ENCODE measurements around the gene SLC51A. TPM values are rescaled to one million over a fixed set of nuclear protein-coding genes. Genes with fewer than 3 reads are reported as not detected.
A peak's percentile ranks its signal among the peaks of the same experiment; 100 is the strongest.
"Not testable (repeated sequence)": the region's sequence is repeated elsewhere in the genome, so short reads cannot be mapped to it uniquely, and the experiment has no call there.

The SLC51A gene
- total RNA-seq, 1 donor from 2014 or later: 0.60 TPM

DNA sequence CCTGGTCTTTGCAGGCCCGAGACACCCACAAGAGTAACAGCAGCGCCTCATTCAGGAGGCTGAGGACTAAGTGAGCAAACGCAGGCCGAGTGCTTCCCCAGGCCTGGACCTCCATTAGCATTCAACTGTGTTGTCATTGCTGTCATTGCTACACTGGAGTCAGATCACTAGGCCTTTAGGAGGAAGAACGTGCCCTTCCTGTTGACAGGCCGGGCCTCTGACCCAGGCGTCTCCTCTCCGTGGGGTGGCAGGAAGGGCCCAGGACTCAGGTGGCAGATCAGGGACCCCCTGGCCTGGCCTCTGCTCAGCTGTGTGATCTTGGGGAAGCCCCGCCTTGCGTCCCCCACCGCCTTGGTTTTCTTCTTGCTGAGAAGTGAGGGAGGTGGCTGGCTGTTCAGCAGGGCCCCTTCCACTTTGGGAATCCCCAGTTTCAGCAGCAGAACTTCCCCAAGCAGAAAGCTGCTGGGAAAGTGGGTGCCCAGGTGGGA, 24.3 kb upstream of the SLC51A start:
- no peak for DNase-seq (ENCODE audit: missing footprints)
- intact Hi-C loops (cut with DNase I): loop anchor here (10.0 kb wide), 1 partner anchor 167 kb away; no protein-coding TSS in a partner anchor
- ATAC-seq: no peak

DNA sequence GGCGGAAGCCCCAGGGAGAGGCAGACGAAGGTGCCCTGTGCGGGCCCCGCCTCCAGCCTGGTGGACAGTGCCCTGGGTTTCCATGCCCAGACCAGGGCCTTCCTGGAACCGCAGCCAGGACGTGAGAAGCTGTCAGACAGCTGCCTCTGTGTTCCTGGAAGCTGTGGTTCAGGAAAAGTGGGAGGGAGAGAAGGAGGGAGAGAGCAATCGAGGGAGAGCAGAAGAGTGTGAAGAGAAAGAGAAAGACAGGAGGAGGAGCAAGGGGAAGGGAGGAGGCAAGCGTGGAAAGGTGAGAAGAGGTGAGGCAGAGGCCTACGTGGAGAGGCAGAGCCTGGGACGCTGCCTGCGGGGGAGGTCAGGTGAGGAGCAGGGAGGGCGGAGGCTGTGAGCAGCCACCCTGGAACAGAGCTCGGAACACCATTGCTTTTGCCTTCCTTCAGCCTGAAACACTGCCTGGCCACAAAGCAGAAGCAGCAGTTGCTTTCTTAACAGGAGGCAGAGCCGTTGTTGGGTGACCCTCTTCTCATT, 23.7 kb upstream of the SLC51A start:
- intact Hi-C loops (cut with DNase I): loop anchor here (10.0 kb wide), 1 partner anchor 168 kb away; no protein-coding TSS in a partner anchor
- DNase-seq (ENCODE audit: missing footprints) (no peak), ATAC-seq (peak; percentile 41)

DNA sequence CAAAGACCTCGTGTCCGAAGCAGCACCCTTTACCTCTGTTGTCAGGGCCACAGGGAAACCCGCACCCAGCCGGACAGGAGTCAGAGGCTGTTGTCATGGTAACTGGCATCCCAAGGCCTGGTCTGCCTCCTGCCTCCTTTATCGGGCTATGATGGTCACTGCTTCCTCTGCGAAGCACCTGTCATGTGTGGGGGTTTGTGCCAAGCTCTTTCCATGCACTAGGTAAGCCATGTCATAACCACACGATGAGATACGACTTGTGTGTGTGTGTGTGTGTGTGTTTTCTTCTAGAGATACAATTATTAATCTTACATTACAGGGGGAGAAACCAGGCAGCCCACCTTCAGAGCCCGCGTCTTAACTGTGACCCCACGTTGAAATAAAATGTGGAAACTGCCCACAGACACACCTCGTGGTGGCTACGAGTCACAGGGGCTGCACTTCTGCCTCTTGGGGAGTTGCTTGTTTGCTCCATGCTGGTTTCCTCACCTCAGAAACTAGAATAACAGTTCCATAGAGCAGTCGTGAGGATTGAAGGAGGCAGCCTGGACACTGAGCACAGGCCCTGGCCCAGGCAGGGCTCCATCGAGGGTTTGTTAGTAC, 23.1 kb upstream of the SLC51A start:
- no peak for ATAC-seq
- DNase-seq (ENCODE audit: missing footprints): no peak
- intact Hi-C loops (cut with DNase I): loop anchor here (10.0 kb wide), 1 partner anchor 168 kb away; no protein-coding TSS in a partner anchor

DNA sequence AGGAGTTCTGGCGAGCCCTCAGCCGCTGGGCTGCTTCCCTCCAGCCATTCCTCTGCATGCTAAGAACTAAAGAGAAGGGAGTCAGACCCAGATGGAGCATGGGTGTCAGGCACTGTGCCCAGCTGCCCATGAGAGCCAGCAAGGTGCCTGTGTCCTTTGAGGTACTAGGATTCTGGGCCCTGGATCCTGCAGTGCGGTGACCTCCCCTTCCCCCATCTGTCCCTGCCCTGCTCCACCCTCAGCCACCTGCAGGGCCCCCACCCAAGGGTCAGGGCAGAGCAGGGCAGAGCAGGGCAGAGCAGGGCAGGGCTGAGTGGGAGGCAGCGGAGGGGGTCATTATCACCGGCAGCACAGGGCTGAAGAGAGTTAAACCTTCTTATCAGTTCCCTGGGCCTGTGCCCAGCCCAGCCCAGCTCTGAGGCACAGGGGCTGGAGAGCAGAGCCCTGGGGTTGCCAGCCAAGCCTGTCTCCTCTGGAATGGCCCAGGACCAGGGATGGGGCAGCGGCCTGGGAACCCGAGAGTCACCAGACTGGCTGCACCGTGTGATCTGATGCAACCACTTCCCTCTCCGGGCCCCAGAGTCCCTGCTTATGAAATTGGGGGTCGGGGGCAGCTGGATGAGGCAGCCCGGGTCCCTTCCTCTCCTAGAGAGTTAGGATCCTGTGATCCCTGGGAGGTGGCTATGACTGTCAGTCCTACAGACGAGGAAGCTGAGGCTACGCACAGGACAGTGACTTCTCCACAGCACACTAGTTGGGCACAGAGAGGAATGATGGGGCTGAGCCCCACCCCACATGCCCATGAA, 22.4 kb upstream of the SLC51A start:
- intact Hi-C loops (cut with DNase I): loop anchor here (2.0 to 10.0 kb wide), 2 partner anchors 113 to 169 kb away; no protein-coding TSS in a partner anchor
- peak; percentile 89 for DNase-seq (ENCODE audit: missing footprints)
- peak; percentile 90 for ATAC-seq

DNA sequence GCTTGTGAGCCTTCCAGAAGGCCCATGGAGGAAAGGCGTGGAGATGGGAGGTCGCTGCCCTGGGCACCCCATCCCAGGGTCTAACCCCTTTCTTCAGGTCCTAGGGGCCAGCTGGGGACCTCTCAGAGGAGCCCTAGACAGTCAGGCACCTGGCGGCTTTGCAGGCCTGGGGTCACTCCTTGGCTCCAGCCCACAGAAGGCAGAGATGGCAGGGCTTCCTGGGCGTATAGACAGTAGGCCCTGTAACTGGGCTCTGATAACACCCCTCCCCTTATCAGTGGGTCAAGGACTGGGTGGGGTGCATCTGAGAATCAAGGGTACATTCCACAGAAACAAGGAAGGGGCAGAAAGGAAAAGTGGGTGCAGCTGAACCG, 21.8 kb upstream of the SLC51A start:
- intact Hi-C loops (cut with DNase I): loop anchor here (2.0 to 10.0 kb wide), 2 partner anchors 114 to 170 kb away; no protein-coding TSS in a partner anchor
- no peak for DNase-seq (ENCODE audit: missing footprints)
- no peak for ATAC-seq

DNA sequence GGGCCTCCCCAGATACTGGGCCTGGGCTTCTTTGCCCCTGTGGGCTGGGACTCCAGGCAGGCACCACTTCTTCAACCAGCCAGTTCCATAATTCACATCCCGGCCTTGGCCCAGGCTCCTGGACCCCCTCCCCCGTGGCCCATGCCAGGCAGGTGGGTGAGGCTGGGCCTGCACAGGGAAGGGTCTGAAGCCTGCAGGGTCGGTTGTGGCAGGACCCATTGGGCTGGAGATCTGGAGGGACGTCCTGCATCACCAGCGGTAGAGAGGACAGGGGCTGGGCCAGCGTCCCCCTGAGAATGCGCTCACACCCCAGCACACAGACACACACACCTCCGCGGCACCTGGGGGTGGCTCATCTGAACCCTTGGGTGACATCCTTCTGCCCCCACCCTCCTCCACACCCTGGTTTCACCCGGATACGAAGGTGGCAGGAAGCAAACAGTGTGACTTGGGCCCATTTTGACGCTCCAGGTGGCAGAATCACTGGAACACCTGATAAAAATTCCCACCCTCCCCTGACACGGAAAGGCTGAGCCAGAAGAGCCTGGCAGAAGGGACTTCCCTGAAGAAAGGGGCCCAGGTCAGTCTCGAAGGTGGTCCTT, 20.6 kb upstream of the SLC51A start:
- ATAC-seq: no peak
- no peak for DNase-seq (ENCODE audit: missing footprints)
- intact Hi-C loops (cut with DNase I): loop anchor here (1.0 to 10.0 kb wide), 3 partner anchors 115 to 171 kb away; no protein-coding TSS in a partner anchor

DNA sequence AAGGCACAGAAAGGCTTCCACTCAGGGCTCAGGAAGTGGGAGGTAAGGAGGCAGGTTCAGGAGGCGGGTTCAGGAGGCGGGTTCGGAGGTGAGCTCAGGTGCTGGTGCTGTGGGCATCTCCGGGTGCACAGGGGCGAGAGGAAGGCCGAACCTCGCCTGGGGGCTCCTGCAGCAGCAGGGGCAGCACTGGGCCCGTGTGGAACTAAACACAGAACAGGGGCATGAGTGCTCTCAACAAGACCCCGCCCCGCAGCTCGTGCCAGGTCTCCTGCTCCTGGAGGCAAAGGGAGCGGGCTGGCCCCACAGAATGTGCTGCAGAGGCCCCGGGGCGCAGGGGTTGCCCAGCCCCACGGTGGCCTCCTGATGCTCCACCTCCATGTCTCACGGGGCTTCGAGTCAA, 18.8 kb upstream of the SLC51A start:
- intact Hi-C loops (cut with DNase I): loop anchor here (10.0 kb wide), 1 partner anchor 173 kb away; no protein-coding TSS in a partner anchor
- ATAC-seq (no peak), DNase-seq (ENCODE audit: missing footprints) (no peak)

DNA sequence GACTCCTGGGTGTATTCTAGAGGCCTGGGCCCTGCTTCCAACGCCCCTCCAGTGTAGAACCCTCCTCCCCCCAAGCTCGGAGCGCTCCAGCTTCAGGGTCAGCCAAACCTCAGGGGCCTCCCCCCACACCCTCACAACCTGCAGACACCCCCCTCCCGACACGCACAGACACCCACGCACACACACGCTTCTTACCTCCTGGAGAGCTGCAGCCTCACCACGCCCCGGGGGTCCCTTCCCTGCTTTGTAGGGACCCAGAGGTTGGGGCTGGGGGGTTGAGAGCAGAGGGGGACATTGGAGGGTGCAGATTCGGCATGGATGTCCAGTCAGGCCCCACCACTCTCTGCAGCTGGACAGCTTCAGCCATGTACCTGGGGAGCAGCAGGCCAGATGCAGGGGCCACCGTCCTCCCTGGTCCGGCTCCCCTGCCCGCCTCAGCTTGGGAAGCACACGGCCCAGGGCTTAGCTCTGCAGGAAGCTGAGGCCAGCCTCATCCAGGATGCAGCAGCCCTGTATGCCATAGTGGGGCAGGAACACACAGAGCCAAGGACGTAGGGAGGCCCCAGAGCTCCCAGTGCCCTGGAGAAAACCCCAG, 18.2 kb upstream of the SLC51A start:
- DNase-seq (ENCODE audit: missing footprints) (no peak), ATAC-seq (no peak)
- intact Hi-C loops (cut with DNase I): loop anchor here (10.0 kb wide), 1 partner anchor 173 kb away; no protein-coding TSS in a partner anchor

DNA sequence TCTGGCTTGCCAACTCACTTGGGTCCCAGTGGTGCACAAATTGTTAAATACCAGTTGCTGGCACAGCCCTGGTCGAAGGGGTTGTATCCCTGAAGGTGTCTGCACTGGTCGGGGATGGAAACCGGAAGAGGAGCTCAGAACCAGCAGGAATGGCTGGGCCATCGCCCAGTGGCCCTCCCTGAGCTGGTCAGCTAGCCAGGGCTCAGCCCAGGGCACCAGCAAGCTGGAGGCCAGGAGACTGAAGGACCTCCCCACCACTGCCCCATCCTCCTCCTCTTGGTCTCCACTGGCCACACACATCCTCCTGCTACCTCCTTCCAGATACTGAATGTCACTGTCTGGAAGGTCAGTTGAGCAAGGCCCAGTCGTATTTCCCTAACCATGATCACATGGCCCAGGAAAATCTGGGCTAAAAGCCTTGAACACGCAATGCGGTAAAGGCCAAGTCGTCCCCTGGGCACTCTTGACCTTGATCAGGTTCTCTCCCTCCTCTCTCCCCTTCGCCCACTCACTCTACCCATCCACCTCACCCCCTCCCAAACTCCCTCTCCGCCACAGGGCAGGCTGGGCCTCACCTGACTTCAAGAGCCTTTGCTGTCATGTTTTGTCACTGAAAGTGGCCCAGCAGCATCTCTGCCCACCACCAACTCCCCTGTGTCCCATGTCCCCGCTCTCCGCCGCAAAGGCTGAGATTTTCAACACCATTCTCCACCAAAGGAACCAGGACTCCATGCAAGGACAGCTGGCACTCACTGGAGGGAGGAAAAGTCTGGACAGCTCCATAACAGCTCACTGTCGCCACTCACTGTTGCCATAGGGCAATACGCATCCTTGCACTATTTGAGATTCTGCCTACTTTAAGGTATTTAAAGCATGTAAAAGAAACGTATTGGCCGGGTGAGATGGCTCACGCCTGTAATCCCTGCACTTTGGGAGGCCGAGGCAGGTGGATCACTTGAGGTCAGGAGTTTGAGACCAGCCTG, 17.3 kb upstream of the SLC51A start:
- intact Hi-C loops (cut with DNase I): loop anchor here (10.0 kb wide), 1 partner anchor 174 kb away; no protein-coding TSS in a partner anchor
- ATAC-seq (no peak), DNase-seq (ENCODE audit: missing footprints) (no peak)

DNA sequence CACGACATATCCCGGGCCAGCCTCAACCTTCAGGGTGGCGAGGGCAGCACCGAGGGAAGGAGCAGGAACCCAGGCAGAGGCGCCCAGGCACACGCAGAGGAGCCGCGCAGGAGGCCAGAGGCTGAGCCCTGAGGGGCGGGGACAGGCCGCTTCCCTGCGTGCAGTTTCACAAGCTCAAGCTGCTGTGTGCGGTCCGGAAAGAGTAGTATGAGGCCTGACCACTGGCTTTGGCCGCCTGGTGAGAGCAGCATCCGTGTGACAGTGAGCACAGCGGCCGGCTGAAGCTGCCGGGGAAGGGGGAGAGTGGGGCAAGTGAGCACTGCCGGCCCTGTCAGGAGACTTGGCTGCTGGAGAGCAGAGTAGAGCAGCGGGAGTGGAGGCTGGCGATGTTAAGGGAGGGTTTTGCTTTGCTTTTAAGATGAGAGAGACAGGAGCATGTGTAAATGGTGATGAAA, 13.8 kb upstream of the SLC51A start:
- DNase-seq (ENCODE audit: missing footprints): peak; percentile 82
- intact Hi-C loops (cut with DNase I): no loop called here
- ATAC-seq: peak; percentile 73

DNA sequence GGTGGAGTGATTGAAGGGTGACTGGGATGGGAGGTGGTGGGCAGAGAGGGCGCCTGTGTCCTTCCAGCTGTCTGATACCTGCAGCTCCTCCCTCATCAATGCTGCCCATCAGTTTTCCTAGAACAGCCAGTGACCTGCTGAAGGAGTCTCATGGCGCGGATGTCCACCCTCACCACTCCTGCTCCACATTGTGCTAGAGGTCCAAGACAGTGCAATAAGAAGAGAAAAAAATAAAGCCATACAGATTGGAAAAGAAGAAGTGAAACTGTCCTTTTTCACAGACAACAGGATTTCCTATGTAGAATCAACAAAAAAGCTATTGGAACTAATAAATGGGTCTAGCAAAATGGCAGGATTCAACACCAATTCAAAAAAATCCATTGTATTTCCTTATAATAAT, 12.5 kb upstream of the SLC51A start:
- ATAC-seq: peak; percentile 18
- no peak for DNase-seq (ENCODE audit: missing footprints)

DNA sequence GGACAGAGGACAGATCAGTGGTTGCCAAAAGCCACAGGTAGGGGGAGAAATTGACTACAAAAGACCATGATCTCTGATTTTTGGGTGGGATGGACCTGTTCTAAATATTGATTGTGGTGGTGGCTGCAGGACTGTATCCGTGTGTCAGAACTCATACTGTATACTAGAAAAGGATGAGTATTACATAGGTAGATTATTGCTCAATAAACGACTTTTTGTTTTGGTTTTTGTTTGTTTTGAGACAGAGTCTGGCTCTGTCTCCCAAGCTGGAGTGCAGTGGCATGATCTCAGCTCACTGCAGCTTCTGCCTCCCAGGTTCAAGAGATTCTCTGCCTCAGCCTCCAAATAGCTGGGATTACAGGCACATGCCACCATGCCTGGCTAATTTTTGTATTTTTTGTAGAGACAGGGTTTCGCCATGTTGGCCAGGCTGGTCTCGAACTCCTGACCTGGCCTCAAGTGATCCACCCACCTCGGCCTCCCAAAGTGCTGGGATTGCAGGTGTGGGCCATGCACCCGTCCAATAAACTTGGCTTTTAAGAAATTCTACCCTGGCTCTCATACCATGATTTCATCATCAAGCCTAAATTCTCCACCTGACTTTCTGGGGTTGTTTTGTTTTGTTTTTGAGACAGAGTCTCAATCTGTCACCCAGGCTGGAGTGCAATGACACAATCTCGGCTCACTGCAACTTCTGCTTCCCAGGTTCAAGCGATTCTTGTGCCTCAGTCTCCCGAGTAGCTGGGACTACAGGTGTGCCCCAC, 10.7 kb upstream of the SLC51A start:
- DNase-seq (ENCODE audit: missing footprints); intact Hi-C loops (cut with DNase I); ATAC-seq: not testable (repeated sequence)

More for the DNA sequence above, 12.5 kb upstream of the SLC51A start:
- intact Hi-C loops (cut with DNase I): no loop called here

DNA sequence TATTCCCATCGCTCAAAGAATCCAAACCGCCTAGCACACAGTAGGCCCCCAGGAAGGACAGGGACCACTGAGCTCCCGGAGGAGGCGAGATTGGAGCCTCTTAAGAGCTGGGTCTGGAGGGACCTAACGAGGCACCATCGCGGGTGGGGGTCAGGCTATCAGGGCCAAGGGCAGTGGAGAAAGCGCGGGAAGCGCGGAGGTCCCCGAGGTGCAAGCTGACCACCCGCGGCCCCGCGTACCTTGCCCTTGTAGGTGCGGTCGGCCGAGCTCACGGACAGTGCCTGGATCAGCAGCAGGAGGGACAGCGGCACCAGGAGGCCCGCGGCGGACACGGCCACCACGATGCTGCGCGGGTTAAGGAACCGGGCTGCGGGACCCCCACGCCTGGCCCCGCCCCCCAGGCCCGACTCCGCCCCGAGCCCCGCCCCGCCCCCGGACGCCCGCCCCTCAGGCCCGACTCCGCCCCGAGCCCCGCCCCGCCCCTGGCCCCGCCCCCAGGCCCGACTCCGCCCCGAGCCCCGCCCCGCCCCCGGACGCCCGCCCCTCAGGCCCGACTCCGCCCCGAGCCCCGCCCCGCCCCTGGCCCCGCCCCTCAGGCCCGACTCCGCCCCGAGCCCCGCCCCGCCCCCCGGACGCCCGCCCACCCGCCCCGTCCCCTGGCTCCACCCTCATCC, 9.0 kb upstream of the SLC51A start:
- intact Hi-C loops (cut with DNase I): no loop called here
- ATAC-seq (no peak), DNase-seq (ENCODE audit: missing footprints) (no peak)

DNA sequence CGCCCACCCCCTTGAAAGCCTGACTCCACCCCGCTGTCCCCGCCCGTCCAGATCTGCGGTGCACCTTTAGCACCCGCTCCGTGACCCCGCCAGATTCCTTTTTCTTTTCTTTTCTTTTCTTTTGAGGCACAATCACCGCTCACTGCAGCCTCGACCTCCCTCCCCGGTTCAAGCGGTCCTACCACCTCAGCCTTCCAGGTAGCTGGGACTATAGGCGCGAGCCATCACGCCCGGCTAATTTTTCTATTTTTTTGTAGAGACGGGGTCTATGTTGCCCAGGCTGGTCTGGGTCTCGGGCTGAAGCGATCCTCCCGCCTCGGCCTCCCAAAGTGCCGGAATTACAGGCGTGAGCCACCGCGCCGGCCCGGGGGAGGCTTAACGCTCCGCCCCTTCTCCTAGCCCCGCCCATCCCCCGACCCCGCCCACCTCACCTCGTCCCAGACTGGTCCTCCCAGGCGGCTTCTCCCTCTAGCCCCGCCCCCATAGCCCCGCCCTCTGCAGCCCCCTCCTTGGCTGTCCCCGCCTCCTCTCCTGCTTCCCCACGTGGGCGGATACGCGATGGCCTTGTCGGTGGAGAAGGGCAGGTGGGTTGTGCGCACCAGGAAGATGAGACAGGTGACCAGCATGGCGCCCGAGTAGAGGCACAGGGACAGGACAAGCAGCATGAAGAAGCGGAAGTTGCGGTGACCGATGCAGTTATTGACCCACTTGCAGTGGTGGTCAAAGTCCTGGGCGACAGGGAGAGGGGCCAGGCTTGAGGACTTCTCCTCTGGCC, 8.3 kb upstream of the SLC51A start:
- intact Hi-C loops (cut with DNase I): no loop called here
- peak; percentile 88 for DNase-seq (ENCODE audit: missing footprints)
- ATAC-seq: peak; percentile 14

DNA sequence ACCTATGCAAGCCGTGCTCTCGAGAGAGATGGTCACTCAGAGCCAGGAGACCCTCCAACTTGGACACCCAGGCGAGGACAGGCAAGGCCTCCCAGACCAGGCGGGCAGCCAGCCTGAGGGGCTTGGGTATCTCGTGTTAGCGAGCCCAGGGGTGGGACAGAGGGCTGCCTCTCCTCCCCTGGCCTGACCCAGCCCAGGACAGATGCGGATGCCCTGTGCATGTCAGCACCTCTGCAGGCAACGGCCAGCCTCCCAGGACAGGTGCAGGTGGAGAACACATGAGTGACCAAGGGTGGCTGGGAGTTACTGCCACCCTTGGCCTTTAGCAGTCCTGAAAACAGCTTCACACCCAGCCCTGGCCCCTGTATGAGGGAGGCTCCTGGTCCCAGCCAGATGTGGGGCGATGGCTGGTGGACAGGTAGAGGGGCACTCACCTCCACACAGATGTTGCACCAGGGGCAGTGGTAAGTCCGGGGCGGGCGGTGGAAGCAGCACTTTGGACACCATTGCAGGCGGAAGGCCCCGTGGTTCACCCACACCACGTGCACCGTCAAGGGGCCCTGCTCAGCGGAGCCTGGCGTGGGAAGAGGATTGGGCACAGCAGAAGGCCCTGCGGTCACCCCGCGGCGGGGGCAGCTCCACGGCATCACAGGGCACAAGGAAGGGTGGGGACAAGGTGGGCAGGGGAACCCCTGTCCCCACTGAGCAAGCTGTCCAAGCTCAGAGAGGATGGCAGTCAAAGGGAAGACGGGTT, 7.2 kb upstream of the SLC51A start:
- intact Hi-C loops (cut with DNase I): no loop called here
- DNase-seq (ENCODE audit: missing footprints) (no peak), ATAC-seq (peak; percentile 30)
